ENCODE measurements around the gene RAVER2. TPM values are rescaled to one million over a fixed set of nuclear protein-coding genes. Genes with fewer than 3 reads are reported as not detected.
"Not testable (repeated sequence)": the region's sequence is repeated elsewhere in the genome, so short reads cannot be mapped to it uniquely, and the experiment has no call there.

RAVER2 gene
- total RNA-seq, 2 experiments from 2014 or later: 2.6 to 3.1 TPM

GRCh38 chr1:64809309-64809708 is 64.4 kb downstream of the RAVER2 start:
- no peak overlapping the region for H3K27ac Mint-ChIP-seq
- CTCF ChIA-PET: no interaction called here
- no peak for ATAC-seq

GRCh38 chr1:64810001-64810400 is 65.1 kb downstream of the RAVER2 start:
- DNase-seq: no peak
- no peak for TF ChIP-seq CTCF (IDR thresholded peaks at IDR 0.05)
- Mint-ChIP-seq H3K9me3 (no peaks in the 10 kb centered on the region), H3K4me1 (ENCODE audit: low read depth) (no peaks in the 10 kb centered on the region), H3K27ac (no peak overlapping the region), H3K4me3 (no peak overlapping the region), H3K36me3 (ENCODE audit: low read depth) (no peaks in the 10 kb centered on the region), H3K27me3 (no peaks in the 10 kb centered on the region)
- CTCF ChIA-PET: no interaction called here
- intact Hi-C loops (cut with micrococcal nuclease): no loop called here
- POLR2A ChIA-PET: no interaction called here
- no peak for ATAC-seq

More at GRCh38 chr1:64809309-64809708, 64.4 kb downstream of the RAVER2 start:
- no peaks in the 10 kb centered on the region for H3K36me3 Mint-ChIP-seq (ENCODE audit: low read depth)
- H3K27me3 Mint-ChIP-seq: no peaks in the 10 kb centered on the region
- no peaks in the 10 kb centered on the region for H3K4me1 Mint-ChIP-seq (ENCODE audit: low read depth)
- POLR2A ChIA-PET: no interaction called here
- no peak for DNase-seq
- intact Hi-C loops (cut with micrococcal nuclease): no loop called here
- no peak overlapping the region for H3K4me3 Mint-ChIP-seq
- no peaks in the 10 kb centered on the region for H3K9me3 Mint-ChIP-seq
- TF ChIP-seq CTCF (IDR thresholded peaks at IDR 0.05): no peak

- no peak for TF ChIP-seq CTCF (IDR thresholded peaks at IDR 0.05)
- Mint-ChIP-seq H3K36me3 (ENCODE audit: low read depth) (no peaks in the 10 kb centered on the region), H3K4me3 (no peak overlapping the region), H3K27me3 (no peaks in the 10 kb centered on the region), H3K4me1 (ENCODE audit: low read depth) (no peaks in the 10 kb centered on the region), H3K27ac (no peak overlapping the region), H3K9me3 (no peaks in the 10 kb centered on the region)
- no peak for ATAC-seq
- ChIA-PET CTCF (no interaction called here), POLR2A (no interaction called here)
- intact Hi-C loops (cut with micrococcal nuclease): no loop called here
- no peak for DNase-seq
Measured at GRCh38 chr1:64811131-64811530, 66.3 kb downstream of the RAVER2 start.

- ATAC-seq: no peak
- POLR2A ChIA-PET: no interaction called here
- no peaks in the 10 kb centered on the region for H3K4me1 Mint-ChIP-seq (ENCODE audit: low read depth)
- intact Hi-C loops (cut with micrococcal nuclease): no loop called here
- H3K36me3 Mint-ChIP-seq (ENCODE audit: low read depth): peaks cover 4% of the 10 kb centered on the region
- CTCF ChIA-PET: interaction anchor here (1.1 kb wide), 1 partner anchor 9 kb away, joined by 4 read pairs; no protein-coding TSS in a partner anchor
- DNase-seq: no peak
- H3K27ac Mint-ChIP-seq: no peak overlapping the region
- peaks cover 2% of the 10 kb centered on the region for H3K9me3 Mint-ChIP-seq
- no peak for TF ChIP-seq CTCF (IDR thresholded peaks at IDR 0.05)
- H3K4me3 Mint-ChIP-seq: no peak overlapping the region
- H3K27me3 Mint-ChIP-seq: no peaks in the 10 kb centered on the region
Measured at GRCh38 chr1:64814427-64814826, 69.6 kb downstream of the RAVER2 start.

GRCh38 chr1:64817364-64817763 is 72.5 kb downstream of the RAVER2 start:
- POLR2A ChIA-PET; H3K4me1 Mint-ChIP-seq (ENCODE audit: low read depth); H3K27me3 Mint-ChIP-seq; H3K9me3 Mint-ChIP-seq; H3K27ac Mint-ChIP-seq; H3K36me3 Mint-ChIP-seq (ENCODE audit: low read depth); ATAC-seq; CTCF ChIA-PET; DNase-seq; H3K4me3 Mint-ChIP-seq; intact Hi-C loops (cut with micrococcal nuclease): not testable (repeated sequence)

- CTCF ChIA-PET; DNase-seq; H3K36me3 Mint-ChIP-seq (ENCODE audit: low read depth); POLR2A ChIA-PET; H3K4me1 Mint-ChIP-seq (ENCODE audit: low read depth); H3K9me3 Mint-ChIP-seq; H3K27ac Mint-ChIP-seq; ATAC-seq; H3K27me3 Mint-ChIP-seq; H3K4me3 Mint-ChIP-seq: not testable (repeated sequence)
- intact Hi-C loops (cut with micrococcal nuclease): loop anchor here (10.0 kb wide), 1 partner anchor 556 kb away; no protein-coding TSS in a partner anchor
Measured at GRCh38 chr1:64820572-64820971, 75.7 kb downstream of the RAVER2 start.

Measured in activated CD8-positive, alpha-beta T cell treated with anti-CD3 and anti-CD28 coated beads for 36 hours (primary cell).